PC-9 (cell line): Measurements from ENCODE around the gene TBC1D5.

Experiments
- EZH2 ChIP-seq: fragments of 200-600 bp; sonication (generic); IDR thresholded peaks from 2 replicates; pipeline ENCODE4 v1.8.0; 2017; ENCODE audit warnings: antibody characterized with exemption, low read depth
- TF ChIP-seq, protein P1 (sequence below): fragments of 200-600 bp; sonication (generic); conservative IDR thresholded peaks from 2 replicates; pipeline ENCODE4 v1.6.1; 2017; ENCODE audit warnings: mixed run types, antibody characterized with exemption, mild to moderate bottlenecking, moderate library complexity

GRCh38 chr3:17583530-17583929, 158.9 kb downstream of the TBC1D5 start:
- TF ChIP-seq, protein P1, sequence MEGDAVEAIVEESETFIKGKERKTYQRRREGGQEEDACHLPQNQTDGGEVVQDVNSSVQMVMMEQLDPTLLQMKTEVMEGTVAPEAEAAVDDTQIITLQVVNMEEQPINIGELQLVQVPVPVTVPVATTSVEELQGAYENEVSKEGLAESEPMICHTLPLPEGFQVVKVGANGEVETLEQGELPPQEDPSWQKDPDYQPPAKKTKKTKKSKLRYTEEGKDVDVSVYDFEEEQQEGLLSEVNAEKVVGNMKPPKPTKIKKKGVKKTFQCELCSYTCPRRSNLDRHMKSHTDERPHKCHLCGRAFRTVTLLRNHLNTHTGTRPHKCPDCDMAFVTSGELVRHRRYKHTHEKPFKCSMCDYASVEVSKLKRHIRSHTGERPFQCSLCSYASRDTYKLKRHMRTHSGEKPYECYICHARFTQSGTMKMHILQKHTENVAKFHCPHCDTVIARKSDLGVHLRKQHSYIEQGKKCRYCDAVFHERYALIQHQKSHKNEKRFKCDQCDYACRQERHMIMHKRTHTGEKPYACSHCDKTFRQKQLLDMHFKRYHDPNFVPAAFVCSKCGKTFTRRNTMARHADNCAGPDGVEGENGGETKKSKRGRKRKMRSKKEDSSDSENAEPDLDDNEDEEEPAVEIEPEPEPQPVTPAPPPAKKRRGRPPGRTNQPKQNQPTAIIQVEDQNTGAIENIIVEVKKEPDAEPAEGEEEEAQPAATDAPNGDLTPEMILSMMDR, result no peak
- TF ChIP-seq EZH2, result no peak
